Panc1 (cell line): ENCODE data around the gene NPHP1. TPM values are rescaled to one million over a fixed set of nuclear protein-coding genes. Genes with fewer than 3 reads are reported as not detected.

Source experiments
- ATAC-seq: fragments of 200-7000 bp; cut with Tn5 transposase; 2 replicates; pipeline ENCODE4 v1.9.1; 2020; ENCODE audit warnings: mild to moderate bottlenecking, moderate library complexity
- BruUV-seq: library from RNA; stranded (reverse); fragments of 400-500 nt; replicated peaks from 2 replicates; lab custom pipeline; 2021; lab: Mats Ljungman, UMichigan
- CTCF ChIA-PET: fragments of 300-600 bp; sonication (Branson Sonifier 250); formaldehyde crosslinking; loops from one replicate; lab custom pipeline; 2022; ENCODE audit warnings: antibody characterized with exemption; lab: Charles Lee
- POLR2A ChIA-PET: fragments of 300-600 bp; sonication (Branson Sonifier 250); formaldehyde crosslinking; loops from one replicate; lab custom pipeline; 2022; ENCODE audit warnings: antibody characterized with exemption; lab: Charles Lee
- DNase-seq: peaks from one replicate; pipeline ENCODE4 v3.0.0-alpha.2; 2010; ENCODE audit warnings: low read depth, low spot score
- H3K27ac ChIP-seq: 2 replicates; pipeline ENCODE4 v1.5.1; 2011; ENCODE audit warnings: mild to moderate bottlenecking, low read length, inconsistent platforms
- H3K27me3 ChIP-seq: fragments of 200-500 bp; sonication (Bioruptor generic); 2 replicates; pipeline ENCODE4 v1.6.0; 2014; ENCODE audit warnings: low read length, inconsistent platforms; ENCODE audit not compliant: control insufficient read depth, insufficient read depth
- H3K36me3 ChIP-seq: fragments of 200-500 bp; sonication (Bioruptor generic); 2 replicates; pipeline ENCODE4 v1.5.1; 2014; ENCODE audit warnings: inconsistent platforms, mild to moderate bottlenecking, low read length, moderate library complexity; ENCODE audit not compliant: control insufficient read depth, insufficient read depth
- H3K4me1 ChIP-seq: 2 replicates; pipeline ENCODE4 v1.5.1; 2011; ENCODE audit warnings: inconsistent platforms, mild to moderate bottlenecking, low read length, moderate library complexity; ENCODE audit not compliant: control insufficient read depth, insufficient read depth
- H3K4me3 ChIP-seq, 2 experiments: 2 replicates each; pipeline ENCODE4 v1.5.1; 2011 to 2012; ENCODE audit warnings: low read depth in 2 of 2, low read length in 2 of 2, mild to moderate bottlenecking in 2 of 2, inconsistent platforms in 1 of 2, moderate library complexity in 1 of 2
- H3K9me3 ChIP-seq: fragments of 200-500 bp; sonication (Bioruptor generic); 2 replicates; pipeline ENCODE4 v1.5.1; 2014; ENCODE audit warnings: low read depth, mild to moderate bottlenecking, inconsistent platforms, low read length, moderate library complexity; ENCODE audit not compliant: control insufficient read depth, insufficient read depth
- CTCF ChIP-seq: fragments of 450-650 bp; IDR thresholded peaks from 2 replicates; pipeline ENCODE4 v1.5.1; 2017; ENCODE audit warnings: mild to moderate bottlenecking
- POLR2AphosphoS5 ChIP-seq: IDR thresholded peaks from 2 replicates; pipeline ENCODE4 v1.6.1; 2012; ENCODE audit warnings: mild to moderate bottlenecking, low read depth, low read length, moderate library complexity
- REST ChIP-seq, 2 experiments: IDR thresholded peaks; 2 replicates each; pipeline ENCODE4 v1.6.1; 2011 to 2012; ENCODE audit warnings: low read depth in 2 of 2, control low read depth in 1 of 2, low read length in 1 of 2, mild to moderate bottlenecking in 1 of 2, moderate library complexity in 1 of 2; ENCODE audit not compliant: insufficient read depth in 1 of 2
- SIN3A ChIP-seq: IDR thresholded peaks from 2 replicates; pipeline ENCODE4 v1.6.1; 2012; ENCODE audit warnings: low read depth, mild to moderate bottlenecking, low read length, moderate library complexity, borderline replicate concordance; ENCODE audit not compliant: insufficient read depth
- TCF7L2 ChIP-seq: IDR thresholded peaks from 2 replicates; pipeline ENCODE4 v1.6.1; 2011; ENCODE audit warnings: mild to moderate bottlenecking, low read depth, low read length, inconsistent platforms
- in situ Hi-C: cut with HindIII; loops from 2 replicates; pipeline ENCODE4 v1.10.0; 2016; ENCODE audit warnings: low sequenced_read_pairs, low pct_unique_long_range_greater_than_20kb
- intact Hi-C: fragments of 100-400 bp; cut with micrococcal nuclease; formaldehyde crosslinking; loops from one replicate; pipeline ENCODE4 v1.10.0; 2022; ENCODE audit not compliant: unreplicated experiment
- total RNA-seq: library from RNA; stranded (reverse); gene quantifications from one replicate; pipeline ENCODE4 v1.2.1, GENCODE V29; 2021; ENCODE audit not compliant: unreplicated experiment

Gene NPHP1
- total RNA-seq, 1 experiment from 2014 or later: 7.2 TPM

- Histone ChIP-seq H3K4me1 (peaks cover 16% of the 10 kb centered on the region), H3K9me3 (no peaks in the 10 kb centered on the region), H3K27ac (peak overlapping the region; percentile 31; the same call in 1 of the 2 replicates), H3K27me3 (no peaks in the 10 kb centered on the region), H3K36me3 (no peaks in the 10 kb centered on the region), H3K4me3 (peak overlapping the region in 1 of 2 experiments; percentile 75; a peak in 1 of 4 replicates)
- in situ Hi-C loops: no loop called here
- no TSS peak for BruUV-seq
- ATAC-seq (peak; percentile 50), DNase-seq (no peak)
- intact Hi-C loops: no loop called here
- TF ChIP-seq SIN3A: no peak
- TF ChIP-seq POLR2AphosphoS5: no peak
- no peak for TF ChIP-seq REST (IDR thresholded peaks at IDR 0.05; ENCODE audit: insufficient read depth in 1 of 2, low read depth in 2 of 2, low read length in 1 of 2)
- TF ChIP-seq CTCF: no peak
- no peak for TF ChIP-seq TCF7L2
- ChIA-PET POLR2A (no interaction called here), CTCF (no interaction called here)
Observed at GRCh38 chr2:110205660-110206455, 1.0 kb upstream of the NPHP1 start.

- Histone ChIP-seq H3K9me3 (no peaks in the 10 kb centered on the region), H3K4me3 (no peak overlapping the region), H3K36me3 (no peaks in the 10 kb centered on the region), H3K4me1 (no peaks in the 10 kb centered on the region), H3K27ac (no peak overlapping the region), H3K27me3 (no peaks in the 10 kb centered on the region)
- POLR2A ChIA-PET: interaction anchor here (0.6 kb wide), 1 partner anchor 11 kb away, joined by 7 read pairs; no protein-coding TSS in a partner anchor
- intact Hi-C loops (no loop called here), in situ Hi-C loops (no loop called here)
- no peak for DNase-seq
- CTCF ChIA-PET: no interaction called here
- BruUV-seq: no TSS peak
- no peak for ATAC-seq
- TF ChIP-seq TCF7L2: no peak
- no peak for TF ChIP-seq SIN3A
- no peak for TF ChIP-seq CTCF
- TF ChIP-seq POLR2AphosphoS5: no peak
- TF ChIP-seq REST (IDR thresholded peaks at IDR 0.05; ENCODE audit: insufficient read depth in 1 of 2, low read depth in 2 of 2, low read length in 1 of 2): no peak
Observed at GRCh38 chr2:110198016-110198415, 6.8 kb downstream of the NPHP1 start.
